PC-9 (cell line): ENCODE results near the gene DCLK2. TPM values are rescaled to one million over a fixed set of nuclear protein-coding genes. Genes with fewer than 3 reads are reported as not detected.

ENCODE experiments used
- BruUV-seq: library from RNA; stranded (reverse); fragments of 400-500 nt; replicated peaks from 2 replicates; lab custom pipeline; 2021; lab: Mats Ljungman, UMichigan
- CTCF ChIA-PET: fragments of 300-600 bp; sonication (Branson Sonifier 250); formaldehyde crosslinking; loops from one replicate; lab custom pipeline; 2022; ENCODE audit warnings: antibody characterized with exemption; lab: Charles Lee
- POLR2A ChIA-PET: fragments of 300-600 bp; sonication (Branson Sonifier 250); formaldehyde crosslinking; loops from one replicate; lab custom pipeline; 2022; ENCODE audit warnings: antibody characterized with exemption; ENCODE audit not compliant: unreplicated experiment; lab: Charles Lee
- DNase-seq, 2 experiments: peaks; one replicate each; pipeline versions ENCODE4 v3.0.0 to v3.0.0-alpha.2; 2015 to 2022; ENCODE audit warnings: mixed read lengths in 1 of 2
- H2AFZ ChIP-seq: fragments of 200-600 bp; sonication (generic); 2 replicates; pipeline ENCODE4 v1.8.1; 2017; ENCODE audit warnings: antibody characterized with exemption
- H3F3A ChIP-seq: fragments of 200-600 bp; sonication (generic); 2 replicates; pipeline ENCODE4 v1.8.1; 2017; ENCODE audit warnings: antibody characterized with exemption, mild to moderate bottlenecking, low read depth; ENCODE audit not compliant: insufficient read depth
- H3K27ac ChIP-seq: fragments of 200-600 bp; sonication (generic); 2 replicates; pipeline ENCODE4 v1.6.1; 2016; ENCODE audit warnings: mixed run types
- H3K27me3 ChIP-seq: fragments of 200-600 bp; sonication (generic); 2 replicates; pipeline ENCODE4 v1.6.1; 2016; ENCODE audit warnings: low read depth, mixed run types; ENCODE audit not compliant: insufficient read depth
- H3K36me3 ChIP-seq: fragments of 200-600 bp; sonication (generic); 2 replicates; pipeline ENCODE4 v1.6.1; 2016; ENCODE audit warnings: low read depth, mixed run types
- H3K4me1 ChIP-seq: fragments of 200-600 bp; sonication (generic); replicated peaks from 2 replicates; pipeline ENCODE4 v1.6.1; 2016; ENCODE audit warnings: mixed run types; ENCODE audit not compliant: insufficient read depth
- H3K4me2 ChIP-seq: fragments of 200-600 bp; sonication (generic); 2 replicates; pipeline ENCODE4 v1.6.1; 2017; ENCODE audit warnings: mixed run types
- H3K4me3 ChIP-seq: fragments of 200-600 bp; sonication (generic); 2 replicates; pipeline ENCODE4 v1.6.1; 2016; ENCODE audit warnings: mixed run types
- H3K79me2 ChIP-seq: fragments of 200-600 bp; sonication (generic); 2 replicates; pipeline ENCODE4 v1.6.1; 2017; ENCODE audit warnings: low read depth, mixed run types
- H3K9me2 ChIP-seq: fragments of 200-600 bp; sonication (generic); 2 replicates; pipeline ENCODE4 v1.8.1; 2017; ENCODE audit warnings: mild to moderate bottlenecking; ENCODE audit not compliant: insufficient read depth
- H3K9me3 ChIP-seq: fragments of 200-600 bp; sonication (generic); 2 replicates; pipeline ENCODE4 v1.8.1; 2016; ENCODE audit warnings: low read depth; ENCODE audit not compliant: insufficient read depth
- H4K20me1 ChIP-seq: fragments of 200-600 bp; sonication (generic); 2 replicates; pipeline ENCODE4 v1.8.1; 2017; ENCODE audit not compliant: insufficient read depth
- CTCF ChIP-seq: fragments of 200-600 bp; sonication (generic); conservative IDR thresholded peaks from 2 replicates; pipeline ENCODE4 v1.6.1; 2017; ENCODE audit warnings: mixed run types, antibody characterized with exemption, mild to moderate bottlenecking, moderate library complexity
- EZH2 ChIP-seq: fragments of 200-600 bp; sonication (generic); IDR thresholded peaks from 2 replicates; pipeline ENCODE4 v1.8.0; 2017; ENCODE audit warnings: antibody characterized with exemption, low read depth
- intact Hi-C: fragments of 100-400 bp; cut with micrococcal nuclease; formaldehyde crosslinking; loops from one replicate; pipeline ENCODE4 v1.10.0; 2022; ENCODE audit not compliant: unreplicated experiment
- total RNA-seq: library from RNA; stranded (reverse); gene quantifications from 2 replicates; pipeline ENCODE4 v1.2.3, GENCODE V29; 2021

Gene DCLK2
- total RNA-seq, 1 experiment from 2014 or later, result 0.41 TPM

DNA sequence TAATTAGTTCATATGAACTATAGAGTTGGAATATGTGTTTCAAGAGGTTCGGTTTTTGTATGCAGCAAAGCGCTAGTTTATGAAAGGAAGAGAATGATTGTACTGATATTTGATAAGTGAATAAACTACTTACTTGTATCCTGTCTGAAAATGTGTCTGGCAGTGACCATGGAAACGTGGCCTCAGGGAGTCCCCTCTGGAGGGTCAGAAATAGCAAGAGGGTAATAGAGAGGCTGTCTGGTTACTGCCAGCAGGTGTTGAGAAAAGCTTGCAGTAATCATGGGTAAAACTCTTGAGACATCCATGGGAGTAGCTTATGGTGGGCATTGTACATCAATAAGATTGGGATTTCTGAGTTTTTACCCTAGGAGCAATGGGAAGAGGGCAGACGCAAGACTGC, 77.1 kb downstream of the DCLK2 start:
- POLR2A ChIA-PET, result interaction anchor here (0.6 kb wide), 1 partner anchor 100 kb away, joined by 5 read pairs; no protein-coding TSS in a partner anchor
- intact Hi-C loops, result no loop called here
- CTCF ChIA-PET, result no interaction called here

DNA sequence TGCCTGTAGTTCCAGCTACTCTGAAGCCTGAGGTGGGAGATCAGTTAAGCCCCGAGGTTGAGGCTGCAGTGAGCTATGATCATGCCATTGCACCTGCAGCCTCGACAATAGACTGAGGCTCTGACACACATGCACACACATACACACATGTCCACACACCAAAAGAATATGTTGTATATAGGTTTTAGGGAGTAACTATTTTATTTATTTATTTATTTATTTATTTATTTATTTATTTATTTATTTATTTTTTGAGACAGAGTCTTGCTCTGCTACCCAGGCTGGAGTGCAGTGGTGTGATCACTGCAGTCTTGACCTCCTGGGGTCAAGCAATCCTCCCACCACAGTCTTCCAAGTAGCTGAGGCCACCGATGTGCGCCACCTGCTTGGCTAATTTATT, 78.3 kb downstream of the DCLK2 start:
- Histone ChIP-seq H3K9me2 (no peaks in the 10 kb centered on the region), H3K4me1 (no peaks in the 10 kb centered on the region), H2AFZ (no peak overlapping the region), H3K79me2 (no peaks in the 10 kb centered on the region), H3K27me3 (no peaks in the 10 kb centered on the region), H3K4me2 (no peak overlapping the region), H3K4me3 (no peak overlapping the region), H3K9me3 (no peaks in the 10 kb centered on the region), H3K36me3 (no peaks in the 10 kb centered on the region), H4K20me1 (no peaks in the 10 kb centered on the region), H3K27ac (no peak overlapping the region), H3F3A (no peaks in the 10 kb centered on the region)
- TF ChIP-seq EZH2 (no peak), CTCF (no peak)
- CTCF ChIA-PET, result no interaction called here
- POLR2A ChIA-PET, result no interaction called here
- DNase-seq, result no peak
- intact Hi-C loops, result no loop called here
- no TSS peak for BruUV-seq

More for the DNA sequence above, 77.1 kb downstream of the DCLK2 start:
- Histone ChIP-seq H3K27me3 (no peaks in the 10 kb centered on the region), H3K4me1 (no peaks in the 10 kb centered on the region), H3K79me2 (no peaks in the 10 kb centered on the region), H3K36me3 (no peaks in the 10 kb centered on the region), H3F3A (no peaks in the 10 kb centered on the region), H2AFZ (no peak overlapping the region), H4K20me1 (no peaks in the 10 kb centered on the region), H3K4me3 (no peak overlapping the region), H3K4me2 (no peak overlapping the region), H3K27ac (no peak overlapping the region), H3K9me2 (no peaks in the 10 kb centered on the region), H3K9me3 (no peaks in the 10 kb centered on the region)
- no peak for TF ChIP-seq CTCF
- no peak for TF ChIP-seq EZH2
- no peak for DNase-seq
- BruUV-seq, result no TSS peak

GRCh38 chr4:150158041-150158440, 79.8 kb downstream of the DCLK2 start:
- CTCF ChIA-PET, result no interaction called here
- Histone ChIP-seq H3K9me3 (no peaks in the 10 kb centered on the region), H4K20me1 (no peaks in the 10 kb centered on the region), H3K36me3 (no peaks in the 10 kb centered on the region), H3K4me3 (no peak overlapping the region), H3K4me1 (no peaks in the 10 kb centered on the region), H3F3A (no peaks in the 10 kb centered on the region), H3K27me3 (no peaks in the 10 kb centered on the region), H3K27ac (no peak overlapping the region), H3K79me2 (no peaks in the 10 kb centered on the region), H3K4me2 (no peak overlapping the region), H3K9me2 (no peaks in the 10 kb centered on the region), H2AFZ (no peak overlapping the region)
- DNase-seq, result no peak
- POLR2A ChIA-PET, result no interaction called here
- TF ChIP-seq EZH2 (no peak), CTCF (no peak)
- BruUV-seq, result no TSS peak
- intact Hi-C loops, result no loop called here
